GM18873 (cell line): ENCODE data around the gene TAC4.

Experiments used
- ATAC-seq: cut with Tn5 transposase; IDR thresholded peaks from one replicate; pipeline ENCODE4 v1.9.1; 2021; ENCODE audit warnings: mild to moderate bottlenecking, moderate library complexity, moderate number of reproducible peaks; ENCODE audit not compliant: unreplicated experiment, low FRiP score

Gene TAC4, protein sequence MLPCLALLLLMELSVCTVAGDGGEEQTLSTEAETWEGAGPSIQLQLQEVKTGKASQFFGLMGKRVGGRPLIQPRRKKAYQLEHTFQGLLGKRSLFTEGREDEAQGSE

DNA sequence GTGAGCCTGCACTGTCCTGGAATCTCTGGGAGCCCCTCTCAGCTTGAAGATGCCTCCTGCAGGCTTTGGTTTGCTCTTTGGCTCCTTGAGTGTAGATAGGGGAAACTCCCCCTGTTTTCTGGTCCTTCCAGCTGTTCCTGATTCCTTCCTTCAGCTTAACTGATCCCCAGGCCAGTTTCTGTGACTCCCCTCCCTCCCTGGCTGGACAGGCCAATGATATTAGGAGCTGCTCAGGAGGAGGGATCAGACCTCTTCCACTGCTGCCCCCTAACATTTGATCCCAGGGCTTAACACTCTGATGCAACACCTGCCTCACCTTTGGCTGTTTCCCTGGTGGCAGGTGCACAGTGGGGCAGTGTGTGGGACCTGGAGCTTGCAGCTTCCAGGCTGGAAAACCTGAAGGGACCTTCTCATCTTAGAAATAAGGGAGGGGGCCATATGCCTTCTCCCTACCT lies at the start of gene TAC4:
TSS of gene TAC4 (minus strand) at position 51 of the 455 bp plus-strand sequence. CDS start 52 bp downstream, outside the sequence.
- no peak for ATAC-seq

DNA sequence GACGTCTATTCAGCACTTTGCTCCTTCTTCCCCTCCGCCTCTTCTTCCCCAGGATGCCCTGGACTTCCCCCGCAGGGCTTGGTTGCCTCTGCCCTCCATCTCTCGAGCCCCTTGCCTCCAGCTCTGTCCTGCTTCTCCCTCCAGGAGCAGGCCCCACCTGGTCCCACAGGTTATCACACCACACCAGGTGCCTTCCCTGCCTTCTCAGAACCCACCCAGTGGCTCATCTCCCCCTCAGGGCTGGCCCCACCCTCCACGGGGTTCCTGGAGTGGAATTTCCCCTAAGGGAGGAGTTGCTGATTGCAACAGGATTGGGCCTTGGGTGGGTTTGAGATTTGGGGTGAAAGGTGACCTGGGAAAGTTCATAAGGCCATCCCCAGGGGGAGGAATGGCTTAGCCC lies 49.0 kb upstream of the TAC4 start:
- no peak for ATAC-seq

DNA sequence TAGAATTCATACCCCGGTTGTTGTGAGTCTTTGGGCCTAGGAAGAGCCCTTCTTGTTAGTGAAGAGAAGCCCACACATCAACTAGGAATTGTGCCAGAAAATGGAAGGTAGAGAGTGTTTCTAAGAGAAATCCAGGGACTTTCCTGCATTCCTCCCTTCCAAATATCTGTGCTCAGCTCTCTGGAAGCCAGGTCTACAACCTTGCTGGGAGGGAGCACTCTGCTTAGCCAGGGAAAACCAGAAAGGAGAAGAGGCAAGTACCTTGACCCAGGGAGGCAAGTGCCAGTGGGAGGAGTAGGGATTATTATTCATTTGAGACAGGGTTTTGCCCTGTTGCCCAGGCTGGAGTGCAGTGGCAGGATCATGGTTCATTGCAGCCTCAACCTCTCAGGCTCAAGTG lies 48.4 kb upstream of the TAC4 start:
- no peak for ATAC-seq

DNA sequence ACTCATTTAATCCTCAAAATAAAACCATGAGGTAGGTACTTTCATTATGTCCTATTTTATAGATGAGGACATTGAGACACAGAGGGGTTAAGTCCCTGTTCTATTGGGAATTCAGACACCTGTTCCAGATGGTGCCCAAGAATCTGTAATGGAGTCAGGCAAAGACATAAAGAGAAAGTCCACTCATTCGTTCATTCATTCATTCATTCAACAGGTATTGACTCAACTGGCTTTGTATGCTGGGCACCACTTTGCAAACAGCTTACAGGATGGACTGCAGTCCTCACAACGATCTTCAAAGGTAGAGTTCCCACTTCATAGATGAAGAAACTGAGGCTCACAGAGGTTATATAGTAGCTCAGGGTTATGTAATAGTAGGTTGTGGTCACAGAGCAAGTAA lies 47.9 kb upstream of the TAC4 start:
- no peak for ATAC-seq

DNA sequence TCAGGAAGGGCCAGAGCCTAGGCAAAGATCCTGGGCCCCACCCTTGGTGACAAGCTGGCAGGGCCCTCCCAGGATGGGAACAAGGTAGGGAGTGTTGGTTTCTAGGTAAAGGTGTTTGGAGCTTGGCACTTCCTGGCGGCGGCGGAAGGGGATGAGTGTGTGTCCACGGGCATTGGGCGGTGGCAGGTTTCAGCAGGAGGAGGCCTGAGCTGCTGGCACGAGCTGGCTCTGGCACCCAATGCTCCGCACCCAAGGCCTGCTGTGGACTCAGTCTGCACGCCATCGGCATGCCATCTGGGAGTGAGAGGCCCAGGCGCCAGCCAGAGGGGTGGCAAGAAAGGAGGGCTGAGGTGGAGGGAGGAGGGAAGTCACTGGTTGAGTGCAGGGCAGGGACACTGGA lies 46.9 kb upstream of the TAC4 start:
- ATAC-seq, result no peak

DNA sequence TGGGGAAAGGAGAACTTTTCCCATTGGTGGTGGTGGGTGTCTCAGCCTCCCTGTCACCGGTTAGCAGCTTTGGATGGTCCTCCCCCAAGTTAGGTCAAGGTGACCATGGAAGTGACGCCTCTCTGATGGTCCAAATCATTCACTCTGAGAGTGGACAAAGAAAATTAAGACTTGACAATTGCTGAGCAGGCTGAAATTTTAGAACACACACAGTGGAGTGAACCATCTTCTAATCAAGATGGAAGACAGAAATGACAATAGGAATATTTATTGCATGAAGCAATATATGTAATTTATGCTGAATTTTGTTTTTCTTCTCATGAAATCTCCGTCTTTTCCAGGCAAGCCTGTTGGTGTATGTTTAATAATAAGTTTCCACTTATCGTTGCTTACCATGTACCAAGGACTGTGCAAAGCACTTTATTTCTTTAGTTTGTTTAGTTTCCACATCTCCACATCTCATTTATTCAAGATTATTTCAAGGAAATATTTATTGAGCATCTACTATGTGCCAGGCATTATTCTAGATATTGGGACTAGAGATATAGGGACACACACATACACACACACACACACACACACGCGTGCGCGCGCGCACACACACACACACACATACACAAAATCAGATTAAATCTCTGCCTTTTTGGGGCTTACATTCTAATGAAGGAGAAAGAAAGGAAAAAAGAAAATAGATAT lies 44.0 kb upstream of the TAC4 start:
- no peak for ATAC-seq

DNA sequence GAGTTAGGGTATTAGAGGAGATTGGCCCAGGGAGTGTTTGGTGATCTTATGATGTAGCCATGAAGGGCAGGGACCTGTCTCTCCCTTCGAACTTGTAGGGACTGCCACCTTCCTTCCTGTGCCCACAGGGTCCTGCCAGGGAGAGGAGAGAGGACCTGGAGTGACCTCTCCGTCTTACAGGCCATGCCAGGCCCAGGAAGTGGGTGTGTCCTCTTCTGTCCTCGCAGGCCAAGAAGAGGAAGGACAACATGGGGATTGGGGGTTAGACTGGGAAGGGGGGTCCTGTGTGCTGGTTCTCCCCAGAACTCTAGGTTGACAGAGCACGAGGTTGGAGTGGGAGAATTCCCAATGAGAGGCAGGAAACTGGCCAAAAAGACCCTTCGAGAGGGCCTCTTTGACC lies 43.4 kb upstream of the TAC4 start:
- no peak for ATAC-seq

DNA sequence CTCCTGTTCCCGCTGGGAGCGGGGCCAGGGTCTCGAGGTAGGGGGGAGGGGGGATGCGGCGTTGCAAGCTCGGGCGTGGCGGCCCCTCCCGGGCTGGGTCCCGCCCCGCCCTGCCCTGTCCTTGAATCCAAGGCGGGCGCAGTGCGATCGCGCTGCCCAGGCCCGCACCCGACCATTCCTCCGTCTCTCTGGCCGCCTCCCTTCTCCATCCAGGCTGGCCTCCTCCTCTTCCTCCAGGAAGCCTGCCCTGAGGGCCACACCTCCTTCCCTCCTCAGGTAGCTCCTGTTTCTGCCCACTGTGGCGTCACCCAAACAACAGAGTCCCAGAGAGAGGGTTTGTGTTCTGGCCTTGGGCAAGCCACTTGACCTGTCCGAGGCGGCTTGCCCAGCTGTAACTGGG lies 43.0 kb upstream of the TAC4 start:
- no peak for ATAC-seq

DNA sequence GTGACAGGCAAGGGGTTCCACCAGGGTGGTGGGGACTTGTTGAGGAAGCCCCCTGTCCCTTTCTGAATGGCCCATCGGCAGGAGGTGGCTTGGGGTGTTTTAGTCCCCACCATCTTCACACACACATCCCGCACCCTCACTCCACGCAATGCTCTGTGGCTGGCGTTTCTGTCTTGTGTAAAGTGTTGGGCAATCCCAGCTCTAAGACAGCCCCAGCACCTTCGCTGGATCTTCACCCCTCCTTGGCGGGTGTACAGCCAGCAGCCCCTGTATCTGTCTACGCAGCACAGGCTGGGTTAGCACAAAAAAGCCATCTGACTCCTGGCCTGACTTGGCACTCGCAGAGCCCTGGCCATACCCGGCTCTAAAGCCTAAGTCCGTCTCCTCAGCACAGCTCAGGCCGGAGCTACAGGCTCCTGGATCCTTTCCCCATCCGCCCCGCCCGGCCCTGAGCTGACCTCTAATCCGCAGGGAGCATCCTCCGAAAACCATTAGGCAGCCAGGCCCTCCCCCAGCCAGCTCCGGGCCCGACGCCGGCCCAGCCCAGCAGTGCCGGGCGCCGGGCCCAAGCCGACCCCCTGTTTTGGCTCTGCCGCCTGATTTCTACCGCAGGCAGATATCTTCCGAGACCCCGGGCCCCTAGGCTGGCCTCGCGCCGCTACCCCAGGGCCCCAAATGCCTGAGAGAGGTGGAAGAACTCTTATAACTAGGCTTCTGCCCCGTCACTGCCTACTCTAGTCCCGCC lies 42.4 kb upstream of the TAC4 start:
- no peak for ATAC-seq

DNA sequence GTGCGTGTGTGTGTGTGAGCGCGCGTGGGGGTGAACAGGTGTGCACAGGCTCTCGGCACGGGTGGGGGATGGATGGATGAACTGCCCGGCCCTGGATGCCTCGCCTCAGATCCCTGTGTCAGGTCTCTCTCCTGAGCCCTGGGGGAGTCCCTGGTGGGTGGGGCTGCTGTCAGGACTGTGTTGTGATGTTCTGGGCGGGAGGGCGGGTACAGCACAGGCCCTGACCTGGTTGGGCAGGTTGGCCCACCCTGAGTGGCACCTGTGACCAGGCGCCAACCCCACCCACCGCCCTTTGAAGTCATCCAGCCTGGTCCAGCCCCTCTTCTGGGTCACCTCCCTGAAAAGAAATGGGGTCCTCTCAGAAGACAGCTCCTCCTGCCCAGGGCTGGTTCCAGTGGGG lies 41.6 kb upstream of the TAC4 start:
- ATAC-seq, result no peak

DNA sequence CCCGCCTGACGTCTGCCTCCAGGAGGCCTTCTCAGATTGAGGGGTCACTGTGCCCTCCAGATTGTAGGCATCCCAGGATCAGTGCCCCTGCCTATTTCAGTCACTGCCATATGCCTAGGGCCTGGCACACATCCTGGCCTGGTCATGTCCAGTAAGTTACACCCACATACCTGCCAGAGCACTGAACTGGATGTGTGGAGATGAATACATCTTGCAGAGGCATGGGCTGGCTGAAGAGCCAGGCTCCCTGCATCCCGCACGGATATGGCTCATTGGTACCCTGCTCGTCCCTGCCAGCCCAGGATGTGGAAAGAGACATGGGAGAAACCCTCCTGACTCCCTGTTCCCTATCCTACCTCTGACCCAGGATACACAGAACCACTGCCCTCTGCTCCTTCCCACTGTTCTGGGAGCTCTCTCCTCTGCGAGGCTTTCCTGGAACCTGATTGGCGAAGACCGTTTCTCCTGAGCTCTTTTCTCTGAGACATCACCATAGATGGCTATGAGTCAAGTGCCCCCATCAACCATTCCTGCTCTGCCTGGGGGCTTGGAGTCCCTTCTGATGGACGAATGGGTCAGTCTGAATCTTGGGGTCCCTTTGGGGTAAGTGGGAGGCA lies 40.0 kb upstream of the TAC4 start:
- ATAC-seq, result no peak

DNA sequence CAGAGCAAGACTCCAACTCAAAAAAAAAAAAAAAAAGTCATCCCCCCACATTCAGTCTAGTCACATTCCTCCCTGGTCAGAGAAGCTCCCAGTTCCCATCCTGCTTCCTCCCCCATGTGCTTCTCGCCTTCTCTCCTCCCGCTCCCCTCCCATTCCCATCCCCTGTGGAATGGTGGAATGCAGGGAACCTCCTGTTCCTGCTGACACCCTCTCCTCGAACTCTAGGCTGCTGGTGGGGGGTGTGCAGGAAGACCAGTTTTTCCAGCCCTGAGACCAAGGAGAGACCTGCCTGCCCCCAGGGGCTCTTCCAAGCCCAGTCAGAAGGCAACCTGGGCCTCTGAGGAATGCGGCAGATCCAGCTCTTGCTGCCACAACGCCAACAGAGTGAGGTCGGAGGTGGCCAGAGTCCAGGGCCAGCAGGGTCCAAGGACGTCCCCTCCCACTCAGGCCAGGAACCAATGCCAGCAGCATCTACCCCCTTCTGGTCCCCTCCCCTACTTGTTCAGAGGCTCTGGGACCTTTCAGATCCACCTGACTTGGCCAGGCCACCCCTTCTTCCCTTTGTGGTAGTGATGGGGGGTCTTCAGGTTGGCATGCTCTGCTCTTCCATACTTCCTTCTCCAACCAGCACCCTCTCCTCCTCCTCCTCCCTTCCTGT lies 39.3 kb upstream of the TAC4 start:
- ATAC-seq, result no peak

DNA sequence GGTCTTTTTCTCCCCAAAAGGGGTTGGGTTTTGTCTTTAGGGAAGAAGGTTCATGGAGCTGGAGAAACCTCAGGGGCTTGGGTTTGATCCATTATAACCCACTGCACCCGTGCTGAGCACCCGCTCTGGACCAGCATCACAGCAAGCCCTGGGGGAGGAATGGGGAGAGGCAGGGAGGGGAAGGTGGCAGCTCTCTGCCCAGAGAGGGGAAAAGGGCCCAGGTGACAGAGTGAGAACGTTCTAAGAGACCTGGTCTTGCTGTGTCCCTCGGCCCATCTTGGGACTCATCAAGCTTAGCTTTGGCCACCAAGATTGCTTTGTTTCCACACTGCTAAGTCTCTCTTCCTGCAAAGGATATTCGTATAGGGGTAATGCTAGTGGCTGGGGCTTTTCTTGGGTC lies 38.2 kb upstream of the TAC4 start:
- no peak for ATAC-seq

DNA sequence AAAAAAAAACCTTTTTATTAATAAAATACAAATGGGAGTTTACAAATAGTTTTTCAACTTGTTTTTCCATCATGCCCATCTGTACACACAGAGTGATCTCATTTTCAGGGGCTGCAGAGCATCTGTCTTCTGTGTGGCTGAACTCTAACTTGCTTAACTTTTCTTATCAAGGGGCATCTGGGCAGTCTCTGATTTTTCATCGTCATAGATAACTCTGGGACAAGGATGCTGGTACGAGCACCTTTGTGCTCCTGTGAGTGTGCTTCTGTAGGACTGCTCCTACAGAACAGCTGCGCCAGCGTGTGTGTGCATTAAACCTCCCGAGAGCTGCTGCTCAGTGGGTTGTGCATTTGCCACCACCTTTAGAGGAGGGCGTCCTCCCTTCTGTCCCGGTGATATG lies 34.6 kb upstream of the TAC4 start:
- ATAC-seq, result no peak

DNA sequence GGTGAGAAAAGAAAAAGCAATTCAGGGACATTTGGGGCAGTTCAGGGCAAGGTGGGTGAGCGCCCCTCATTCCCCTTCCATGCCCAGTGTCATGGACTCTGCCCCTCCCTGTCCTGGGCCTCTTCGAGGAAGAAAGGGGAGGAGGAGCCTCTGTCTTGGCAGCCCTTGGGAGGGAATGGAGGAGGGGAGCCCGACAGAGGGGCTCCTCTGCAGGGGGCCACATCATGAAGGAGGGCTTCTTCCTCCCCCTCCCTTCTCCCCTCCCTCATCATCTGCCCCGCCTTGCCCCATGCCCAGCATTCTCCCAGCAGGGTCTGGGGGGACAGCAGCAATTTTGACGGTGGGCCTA lies 33.2 kb upstream of the TAC4 start:
- ATAC-seq, result no peak

DNA sequence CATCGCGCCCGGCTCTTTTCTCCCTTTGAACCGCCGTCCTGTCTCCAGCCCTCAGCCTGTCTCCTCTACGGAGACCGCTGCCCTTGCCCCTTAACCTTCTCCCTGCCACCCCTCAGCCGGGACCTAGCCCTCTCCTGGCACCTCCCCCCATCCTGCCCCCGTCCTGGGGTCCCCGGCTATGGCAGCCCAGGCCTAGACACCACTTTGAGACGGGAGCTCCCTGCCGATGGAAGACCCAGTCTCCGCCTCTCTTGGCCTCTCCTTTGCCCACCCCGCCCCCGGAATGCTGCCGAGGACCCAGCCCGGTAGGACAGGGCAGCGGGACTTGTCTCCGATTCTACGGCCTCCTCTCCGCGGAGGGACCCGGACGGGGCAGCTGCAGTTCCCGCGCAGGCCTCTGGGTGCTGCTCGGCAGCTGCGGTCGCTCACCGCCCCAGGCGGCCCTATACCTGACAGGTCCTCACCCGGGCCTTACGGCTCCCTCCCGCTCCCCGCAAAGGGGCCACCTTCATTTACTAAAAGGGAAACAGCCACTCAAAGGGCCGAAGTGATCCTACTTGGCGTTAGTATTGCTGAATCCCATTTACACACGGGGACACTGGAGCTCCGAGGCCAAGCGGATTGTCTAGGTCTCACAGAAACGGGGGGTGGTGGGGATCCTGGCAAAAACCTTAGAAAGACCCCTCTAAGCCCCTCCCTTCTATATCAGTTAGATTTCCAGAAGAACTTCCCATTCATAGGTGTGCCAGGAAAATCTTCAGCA lies 32.6 kb upstream of the TAC4 start:
- no peak for ATAC-seq

DNA sequence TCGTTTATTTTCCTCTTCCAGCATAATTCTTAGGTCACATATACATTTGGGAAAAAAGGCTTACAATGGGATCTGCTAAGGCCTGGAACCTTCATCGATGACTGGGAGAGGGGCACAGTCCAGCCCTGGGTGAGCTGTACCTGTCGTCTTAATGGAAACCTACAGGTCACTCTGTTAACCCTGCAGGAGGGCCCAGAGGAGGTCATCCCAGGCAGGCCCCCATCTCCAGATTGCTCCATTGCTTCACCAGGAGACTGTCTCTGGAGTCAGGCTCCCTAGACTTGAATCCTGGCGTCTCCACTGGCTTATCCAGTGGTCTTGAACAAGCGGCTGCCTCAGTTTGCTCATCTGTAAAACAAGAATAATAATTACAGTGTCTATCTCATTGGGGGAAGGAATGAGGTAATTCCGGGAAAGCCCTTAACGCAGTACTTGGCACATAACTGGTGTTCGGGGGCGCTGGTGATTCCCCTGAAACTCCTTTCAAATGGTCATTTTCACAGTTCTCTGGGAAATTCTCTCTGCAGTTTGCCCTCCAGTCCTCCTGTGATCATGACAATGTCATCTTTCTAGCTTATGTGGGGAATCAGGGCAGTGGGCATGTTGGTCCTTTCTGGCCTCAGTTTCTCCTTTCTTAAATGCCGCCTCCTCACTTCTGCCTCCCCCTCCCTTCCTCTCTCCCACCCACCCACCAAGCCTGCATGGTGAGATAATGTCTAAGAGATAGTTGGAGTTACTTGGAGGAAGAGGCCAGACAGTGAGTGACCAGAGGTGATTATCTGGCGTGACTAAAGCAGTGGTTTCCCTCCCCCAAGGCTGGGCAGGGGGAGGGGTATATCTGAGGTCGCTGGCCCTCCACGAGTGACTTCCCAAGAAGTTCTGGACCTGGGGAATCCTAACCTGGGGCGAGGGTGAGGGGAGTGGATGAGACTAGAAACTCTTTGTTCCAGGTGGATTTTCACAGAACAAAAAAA lies 31.3 kb upstream of the TAC4 start:
- ATAC-seq, result no peak

DNA sequence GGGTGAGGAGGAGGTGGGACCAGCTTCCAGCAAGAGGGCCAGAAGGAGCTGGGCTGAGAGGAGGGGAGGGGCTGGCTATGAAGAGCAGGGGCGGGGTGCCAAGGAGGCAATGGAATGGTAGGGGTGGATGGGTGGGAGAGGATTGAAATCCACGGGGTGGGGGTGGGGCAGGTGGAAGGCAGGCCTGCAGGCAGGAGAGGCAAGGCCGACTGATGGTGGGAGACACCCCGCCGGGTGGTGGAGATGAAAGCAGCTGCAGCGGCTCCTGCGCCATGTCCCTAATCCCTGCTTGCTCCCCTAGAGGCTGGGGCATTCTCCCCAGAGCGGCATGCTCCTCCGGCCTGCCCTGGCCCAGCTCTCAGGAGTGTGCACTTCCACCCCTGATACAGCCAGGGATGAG lies 27.8 kb upstream of the TAC4 start:
- ATAC-seq, result no peak

DNA sequence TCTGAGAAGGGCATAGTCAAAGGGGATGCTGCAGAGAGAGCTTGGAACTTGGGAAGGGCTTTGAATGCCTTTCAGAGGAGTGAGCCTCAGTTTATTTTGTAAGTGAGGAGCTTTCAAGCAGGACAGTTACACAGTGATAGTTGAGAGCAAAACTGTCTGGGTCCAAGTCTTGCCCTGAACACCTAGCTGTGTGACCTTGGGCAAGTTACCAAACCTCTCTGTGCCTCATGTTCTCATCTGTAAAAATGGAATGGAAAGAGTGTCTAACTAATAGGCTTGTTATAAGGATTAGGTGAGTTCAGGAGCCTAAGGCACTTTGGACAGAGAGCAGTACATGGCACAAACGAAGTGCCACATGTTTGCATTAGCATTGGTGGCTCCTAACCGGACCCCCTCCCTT lies 27.0 kb upstream of the TAC4 start:
- no peak for ATAC-seq
